ENCODE data around the gene SIX3. TPM values are rescaled to one million over a fixed set of nuclear protein-coding genes. Genes with fewer than 3 reads are reported as not detected.

Gene SIX3
- total and polyA plus RNA-seq, 2 donors (not counting 1 experiment from before 2014, with no cell fraction given) = not detected

DNA sequence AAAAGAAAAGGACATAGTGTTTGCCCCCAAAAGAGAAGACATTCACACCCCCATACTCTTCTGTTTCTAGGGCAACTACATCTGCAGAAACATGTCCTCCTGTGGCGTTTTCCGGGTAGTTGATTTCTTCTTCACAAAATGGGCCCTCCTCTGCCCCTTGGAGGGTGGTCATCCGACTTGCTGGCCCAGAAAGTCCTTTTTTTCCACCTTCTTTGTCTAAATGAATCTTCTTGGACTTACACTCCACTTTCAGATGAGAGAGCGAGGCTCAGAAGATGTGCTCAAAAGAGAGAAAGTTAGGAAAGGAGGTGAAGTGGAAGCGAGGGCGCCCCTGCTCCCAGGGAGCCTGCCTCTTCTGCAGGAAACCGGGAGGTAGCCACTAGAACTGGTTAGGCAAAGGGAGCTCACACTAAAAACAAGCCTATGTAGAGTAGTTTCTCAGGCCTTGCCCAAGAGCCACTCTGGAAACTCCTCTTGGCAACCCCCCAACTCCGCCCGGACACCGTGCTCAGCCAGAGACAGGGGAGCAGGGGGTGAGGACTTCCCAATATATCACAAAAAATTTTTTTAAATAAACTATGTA is 10.2 kb upstream of the SIX3 start:
- no peak overlapping the region for H3K4me3 ChIP-seq (ENCODE audit: control extremely low read depth in 1 of 5, extremely low read depth in 1 of 5, insufficient read depth in 1 of 5, low read depth in 2 of 5, low read length in 4 of 5)
- H3K79me2 ChIP-seq (ENCODE audit: control insufficient read depth, insufficient read depth, low read length) = no peaks in the 10 kb centered on the region
- H3K27me3 ChIP-seq (replicated peaks in 1 of 4; ENCODE audit: control extremely low read depth in 1 of 4, control insufficient read depth in 3 of 4, insufficient read depth in 4 of 4, low read length in 3 of 4) = peaks cover 0 to 88% (median 72%) of the 10 kb centered on the region in 4 experiments
- CTCF ChIA-PET = interaction anchor here (1.0 to 2.2 kb wide), 2 partner anchors 27 to 452 kb away, joined by 5 to 6 read pairs; no protein-coding TSS in a partner anchor
- H2AFZ ChIP-seq (ENCODE audit: insufficient read depth, low read depth, low read length, poor library complexity, severe bottlenecking) = no peak overlapping the region
- no peak overlapping the region for H3K9ac ChIP-seq (ENCODE audit: low read length)
- Mint-ChIP-seq H3K4me3 (peak overlapping the region; percentile 68), H3K27ac (no peak overlapping the region), H3K9me3 (ENCODE audit: insufficient read depth) (no peaks in the 10 kb centered on the region), H3K27me3 (peaks cover 67% of the 10 kb centered on the region), H3K4me1 (peaks cover 36% of the 10 kb centered on the region)
- no peak overlapping the region for H3K4me2 ChIP-seq (replicated peaks; ENCODE audit: low read depth, low read length, poor library complexity, severe bottlenecking)
- H3K9me3 ChIP-seq (ENCODE audit: control extremely low read depth in 1 of 3, control insufficient read depth in 2 of 3, insufficient read depth in 1 of 3, low read length in 2 of 3) = peaks cover 0 to 68% (median 0%) of the 10 kb centered on the region in 3 donors
- POLR2A ChIA-PET = no interaction called here
- no peaks in the 10 kb centered on the region for H4K20me1 ChIP-seq (ENCODE audit: control insufficient read depth, insufficient read depth, low read length, poor library complexity, severe bottlenecking)
- DNase-seq (peak; percentile 20), ATAC-seq (ENCODE audit: low read depth) (no peak)
- 24% methylated on average over 6 of the region's 10 CpGs for WGBS (ENCODE audit: insufficient coverage)
- no peak for TF ChIP-seq EZH2 (IDR thresholded peaks at IDR 0.05; ENCODE audit: borderline replicate concordance, insufficient read depth, low read depth, low read length, poor library complexity, severe bottlenecking)
- TF ChIP-seq, protein P1, sequence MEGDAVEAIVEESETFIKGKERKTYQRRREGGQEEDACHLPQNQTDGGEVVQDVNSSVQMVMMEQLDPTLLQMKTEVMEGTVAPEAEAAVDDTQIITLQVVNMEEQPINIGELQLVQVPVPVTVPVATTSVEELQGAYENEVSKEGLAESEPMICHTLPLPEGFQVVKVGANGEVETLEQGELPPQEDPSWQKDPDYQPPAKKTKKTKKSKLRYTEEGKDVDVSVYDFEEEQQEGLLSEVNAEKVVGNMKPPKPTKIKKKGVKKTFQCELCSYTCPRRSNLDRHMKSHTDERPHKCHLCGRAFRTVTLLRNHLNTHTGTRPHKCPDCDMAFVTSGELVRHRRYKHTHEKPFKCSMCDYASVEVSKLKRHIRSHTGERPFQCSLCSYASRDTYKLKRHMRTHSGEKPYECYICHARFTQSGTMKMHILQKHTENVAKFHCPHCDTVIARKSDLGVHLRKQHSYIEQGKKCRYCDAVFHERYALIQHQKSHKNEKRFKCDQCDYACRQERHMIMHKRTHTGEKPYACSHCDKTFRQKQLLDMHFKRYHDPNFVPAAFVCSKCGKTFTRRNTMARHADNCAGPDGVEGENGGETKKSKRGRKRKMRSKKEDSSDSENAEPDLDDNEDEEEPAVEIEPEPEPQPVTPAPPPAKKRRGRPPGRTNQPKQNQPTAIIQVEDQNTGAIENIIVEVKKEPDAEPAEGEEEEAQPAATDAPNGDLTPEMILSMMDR (IDR thresholded peaks at IDR 0.05) = no peak
- no peaks in the 10 kb centered on the region for H3K36me3 ChIP-seq (replicated peaks in 1 of 2; ENCODE audit: control extremely low read depth in 1 of 2, control insufficient read depth in 1 of 2, extremely low read depth in 1 of 2, insufficient read depth in 2 of 2, low read length in 1 of 2)
- intact Hi-C loops (cut with micrococcal nuclease) = no loop called here
- H3K4me1 ChIP-seq (ENCODE audit: control insufficient read depth in 2 of 2, insufficient read depth in 2 of 2, low read length in 2 of 2) = peaks cover 60 to 78% of the 10 kb centered on the region in 2 donors
- H3K27ac ChIP-seq (ENCODE audit: low read length in 2 of 2) = no peak overlapping the region

DNA sequence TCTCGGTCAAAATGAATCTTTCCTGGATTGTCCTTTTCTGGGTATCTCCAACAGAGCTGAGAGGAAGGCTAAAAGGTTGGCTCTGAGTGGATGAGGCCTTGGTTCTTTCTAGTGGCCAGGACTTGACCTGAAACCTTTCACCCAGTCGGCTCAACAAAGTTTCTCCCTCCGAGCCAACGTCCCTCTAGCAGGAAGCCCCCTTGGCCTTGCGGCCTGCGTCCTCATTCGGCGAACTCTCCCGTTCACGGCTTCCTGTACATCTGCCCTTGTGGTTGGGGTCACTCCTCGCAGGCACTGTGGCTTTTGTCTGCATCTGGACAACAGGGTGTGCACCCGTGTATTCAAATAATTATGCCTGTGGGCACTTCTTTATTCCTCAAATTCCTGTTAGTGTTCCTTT is 9.4 kb upstream of the SIX3 start:
- POLR2A ChIA-PET = no interaction called here
- peak overlapping the region; percentile 44 for H3K4me2 ChIP-seq (replicated peaks; ENCODE audit: low read depth, low read length, poor library complexity, severe bottlenecking)
- no peak overlapping the region for H3K27ac ChIP-seq (ENCODE audit: low read length in 2 of 2)
- H3K79me2 ChIP-seq (ENCODE audit: control insufficient read depth, insufficient read depth, low read length) = no peaks in the 10 kb centered on the region
- peaks cover 0 to 90% (median 75%) of the 10 kb centered on the region in 4 experiments for H3K27me3 ChIP-seq (replicated peaks in 1 of 4; ENCODE audit: control extremely low read depth in 1 of 4, control insufficient read depth in 3 of 4, insufficient read depth in 4 of 4, low read length in 3 of 4)
- peaks cover 0 to 73% (median 0%) of the 10 kb centered on the region in 3 donors for H3K9me3 ChIP-seq (ENCODE audit: control extremely low read depth in 1 of 3, control insufficient read depth in 2 of 3, insufficient read depth in 1 of 3, low read length in 2 of 3)
- H3K36me3 ChIP-seq (replicated peaks in 1 of 2; ENCODE audit: control extremely low read depth in 1 of 2, control insufficient read depth in 1 of 2, extremely low read depth in 1 of 2, insufficient read depth in 2 of 2, low read length in 1 of 2) = no peaks in the 10 kb centered on the region
- Mint-ChIP-seq H3K9me3 (ENCODE audit: insufficient read depth) (no peaks in the 10 kb centered on the region), H3K4me3 (no peak overlapping the region), H3K27ac (no peak overlapping the region), H3K4me1 (peaks cover 42% of the 10 kb centered on the region), H3K27me3 (peaks cover 68% of the 10 kb centered on the region)
- H4K20me1 ChIP-seq (ENCODE audit: control insufficient read depth, insufficient read depth, low read length, poor library complexity, severe bottlenecking) = no peaks in the 10 kb centered on the region
- H3K4me1 ChIP-seq (ENCODE audit: control insufficient read depth in 2 of 2, insufficient read depth in 2 of 2, low read length in 2 of 2) = peaks cover 60 to 86% of the 10 kb centered on the region in 2 donors
- no peak for TF ChIP-seq EZH2 (IDR thresholded peaks at IDR 0.05; ENCODE audit: borderline replicate concordance, insufficient read depth, low read depth, low read length, poor library complexity, severe bottlenecking)
- TF ChIP-seq, protein P1 (IDR thresholded peaks at IDR 0.05) = no peak
- peak; percentile 40 for DNase-seq
- CTCF ChIA-PET = no interaction called here
- WGBS (ENCODE audit: insufficient coverage) = 9% methylated on average over 10 of the region's 12 CpGs
- intact Hi-C loops (cut with micrococcal nuclease) = no loop called here
- no peak overlapping the region for H3K9ac ChIP-seq (ENCODE audit: low read length)
- H2AFZ ChIP-seq (ENCODE audit: insufficient read depth, low read depth, low read length, poor library complexity, severe bottlenecking) = no peak overlapping the region
- no peak overlapping the region for H3K4me3 ChIP-seq (ENCODE audit: control extremely low read depth in 1 of 5, extremely low read depth in 1 of 5, insufficient read depth in 1 of 5, low read depth in 2 of 5, low read length in 4 of 5)
- no peak for ATAC-seq (ENCODE audit: low read depth)

Data from B cell (primary cell).